Testis (tissue), 3 donors: ENCODE results near the gene NHSL1. TPM values are rescaled to one million over a fixed set of nuclear protein-coding genes. Genes with fewer than 3 reads are reported as not detected.

Source experiments
- DNase-seq: peaks from one replicate; pipeline ENCODE4 v3.0.0-alpha.2; 2019
- H3K27ac ChIP-seq, 2 donors: fragments of 200-600 bp; sonication (generic); one replicate each; pipeline ENCODE4 v1.5.1; 2019
- H3K27me3 ChIP-seq: fragments of 200-600 bp; sonication (generic); one replicate; pipeline ENCODE4 v1.5.1; 2019
- H3K36me3 ChIP-seq: fragments of 200-600 bp; sonication (generic); one replicate; pipeline ENCODE4 v1.5.1; 2017; ENCODE audit warnings: low read depth; ENCODE audit errors: missing control alignments
- H3K4me1 ChIP-seq: fragments of 200-600 bp; sonication (generic); one replicate; pipeline ENCODE4 v1.5.1; 2019
- H3K4me3 ChIP-seq, 2 donors: fragments of 200-600 bp; sonication (generic); one replicate each; pipeline ENCODE4 v1.5.1; 2017 to 2019
- H3K9me3 ChIP-seq: fragments of 200-600 bp; sonication (generic); one replicate; pipeline ENCODE4 v1.5.1; 2017
- POLR2A ChIP-seq: fragments of 450-650 bp; IDR thresholded peaks from one replicate; pipeline ENCODE4 v1.6.1; 2017; ENCODE audit warnings: antibody characterized with exemption, mild to moderate bottlenecking, moderate library complexity
- WGBS, 2 donors: methylation state at CpG; one replicate each; pipeline ENCODE4 v1.1.5; 2018; 5-methylcytosine and 5-hydroxymethylcytosine counted together
- intact Hi-C: fragments of 100-400 bp; cut with DNase I; formaldehyde crosslinking; loops from one replicate; pipeline ENCODE4 v1.15.1; 2023; ENCODE audit warnings: low total_unique reads
- polyA plus RNA-seq: library from polyadenylated mRNA; stranded (reverse); fragments of 350-450 nt; fragmentation: Illumina TruSeq; extraction: RNeasy Lipid Tissue Mini Kit (QIAGEN cat#74804); gene quantifications from one replicate; pipeline ENCODE4 v1.2.3, GENCODE V29; 2014; ENCODE audit warnings: low read depth, low replicate concordance; ENCODE audit not compliant: insufficient read depth
- total RNA-seq, 2 donors: library from RNA; depleted of rRNA; stranded (reverse); fragments of >200 nt; gene quantifications; one replicate each; pipeline ENCODE4 v1.2.3, GENCODE V29; 2016
- TF ChIP-seq, protein P1 (sequence below), 3 experiments: fragments of 450-650 bp in 2 of 3; fragments of 200-600 bp in 1 of 3; sonication (generic) in 1 of 3; IDR thresholded peaks; one replicate each; pipeline ENCODE4 v1.5.1; 2016 to 2019; ENCODE audit warnings: antibody characterized with exemption in 3 of 3, mild to moderate bottlenecking in 2 of 3, moderate library complexity in 1 of 3

Gene NHSL1
- total and polyA plus RNA-seq, 3 donors from 2014 or later, result 2.5 to 2.7 (median 2.6) TPM

- H3K9me3 ChIP-seq, result no peaks in the 10 kb centered on the region
- WGBS, 2 donors, result 67 to 69% methylated on average over 4 of the region's 4 CpGs
- no peak for TF ChIP-seq POLR2A
- TF ChIP-seq, protein P1, sequence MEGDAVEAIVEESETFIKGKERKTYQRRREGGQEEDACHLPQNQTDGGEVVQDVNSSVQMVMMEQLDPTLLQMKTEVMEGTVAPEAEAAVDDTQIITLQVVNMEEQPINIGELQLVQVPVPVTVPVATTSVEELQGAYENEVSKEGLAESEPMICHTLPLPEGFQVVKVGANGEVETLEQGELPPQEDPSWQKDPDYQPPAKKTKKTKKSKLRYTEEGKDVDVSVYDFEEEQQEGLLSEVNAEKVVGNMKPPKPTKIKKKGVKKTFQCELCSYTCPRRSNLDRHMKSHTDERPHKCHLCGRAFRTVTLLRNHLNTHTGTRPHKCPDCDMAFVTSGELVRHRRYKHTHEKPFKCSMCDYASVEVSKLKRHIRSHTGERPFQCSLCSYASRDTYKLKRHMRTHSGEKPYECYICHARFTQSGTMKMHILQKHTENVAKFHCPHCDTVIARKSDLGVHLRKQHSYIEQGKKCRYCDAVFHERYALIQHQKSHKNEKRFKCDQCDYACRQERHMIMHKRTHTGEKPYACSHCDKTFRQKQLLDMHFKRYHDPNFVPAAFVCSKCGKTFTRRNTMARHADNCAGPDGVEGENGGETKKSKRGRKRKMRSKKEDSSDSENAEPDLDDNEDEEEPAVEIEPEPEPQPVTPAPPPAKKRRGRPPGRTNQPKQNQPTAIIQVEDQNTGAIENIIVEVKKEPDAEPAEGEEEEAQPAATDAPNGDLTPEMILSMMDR (IDR thresholded peaks at IDR 0.05), result no peak
These were observed 44.4 kb upstream of the NHSL1 start for GRCh38 chr6:138543657-138544056.

DNA sequence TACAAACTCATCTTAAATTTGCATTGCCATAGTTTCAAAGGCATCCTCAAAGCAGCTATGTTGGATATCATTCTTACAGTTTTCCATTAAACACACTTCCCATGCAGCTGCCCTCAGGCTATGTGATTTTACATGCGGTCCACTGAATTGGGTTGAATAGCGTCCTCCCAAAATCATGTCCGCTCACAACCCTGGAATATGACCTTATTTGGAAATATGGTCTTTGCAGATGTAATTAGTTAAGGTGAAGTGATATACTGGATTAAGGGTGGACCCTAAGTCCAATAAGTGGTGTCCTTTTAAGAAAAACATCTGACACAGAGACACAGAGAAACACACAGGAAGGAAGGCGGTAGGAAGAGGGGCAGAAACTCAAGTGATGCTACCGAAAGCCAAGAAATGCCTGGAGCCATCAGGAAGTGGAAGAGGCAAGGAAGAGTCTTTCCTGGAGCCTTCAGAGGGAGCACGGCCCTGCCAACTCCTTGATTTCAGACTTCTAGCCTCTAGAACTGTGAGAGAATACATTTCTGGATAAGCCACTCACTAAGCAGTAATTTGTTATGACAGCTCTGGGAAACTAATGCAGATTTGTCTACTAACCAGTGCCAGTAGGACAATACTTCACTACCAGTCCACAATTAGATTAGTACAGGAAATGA is 42.7 kb upstream of the NHSL1 start:
- TF ChIP-seq POLR2A, result no peak
- TF ChIP-seq, protein P1 (IDR thresholded peaks at IDR 0.05), result no peak
- H3K36me3 ChIP-seq, result no peaks in the 10 kb centered on the region
- H3K27ac ChIP-seq, result no peak overlapping the region
- no peaks in the 10 kb centered on the region for H3K9me3 ChIP-seq
- H3K4me1 ChIP-seq, result no peaks in the 10 kb centered on the region
- H3K27me3 ChIP-seq, result no peaks in the 10 kb centered on the region
- no peak for DNase-seq
- WGBS, 2 donors, result 85 to 90% methylated on average over 6 of the region's 6 CpGs
- intact Hi-C loops, result no loop called here
- no peak overlapping the region for H3K4me3 ChIP-seq

More at GRCh38 chr6:138543657-138544056, 44.4 kb upstream of the NHSL1 start:
- intact Hi-C loops, result no loop called here
- no peak overlapping the region for H3K27ac ChIP-seq
- DNase-seq, result no peak
- no peaks in the 10 kb centered on the region for H3K27me3 ChIP-seq
- no peak overlapping the region for H3K4me3 ChIP-seq
- H3K4me1 ChIP-seq, result no peaks in the 10 kb centered on the region
- no peaks in the 10 kb centered on the region for H3K36me3 ChIP-seq

- WGBS, 2 donors, result 76 to 82% methylated on average over 4 of the region's 4 CpGs
- no peaks in the 10 kb centered on the region for H3K9me3 ChIP-seq
- intact Hi-C loops, result no loop called here
- TF ChIP-seq, protein P1 (IDR thresholded peaks at IDR 0.05), result no peak
- no peak for TF ChIP-seq POLR2A
- no peak overlapping the region for H3K27ac ChIP-seq
- H3K4me3 ChIP-seq, result no peak overlapping the region
- DNase-seq, result no peak
- H3K36me3 ChIP-seq, result no peaks in the 10 kb centered on the region
- H3K4me1 ChIP-seq, result no peaks in the 10 kb centered on the region
- no peaks in the 10 kb centered on the region for H3K27me3 ChIP-seq
These were observed 41.2 kb upstream of the NHSL1 start for GRCh38 chr6:138540468-138540867.

- no peak for DNase-seq
- no peak for TF ChIP-seq POLR2A
- no peaks in the 10 kb centered on the region for H3K4me1 ChIP-seq
- H3K36me3 ChIP-seq, result no peaks in the 10 kb centered on the region
- H3K27me3 ChIP-seq, result no peaks in the 10 kb centered on the region
- intact Hi-C loops, result no loop called here
- H3K4me3 ChIP-seq, result no peak overlapping the region
- WGBS, 2 donors, result 32 to 56% methylated on average over 1 of the region's 1 CpG
- H3K9me3 ChIP-seq, result no peaks in the 10 kb centered on the region
- H3K27ac ChIP-seq, result no peak overlapping the region
These were observed 40.6 kb upstream of the NHSL1 start for GRCh38 chr6:138539876-138540275.

DNA sequence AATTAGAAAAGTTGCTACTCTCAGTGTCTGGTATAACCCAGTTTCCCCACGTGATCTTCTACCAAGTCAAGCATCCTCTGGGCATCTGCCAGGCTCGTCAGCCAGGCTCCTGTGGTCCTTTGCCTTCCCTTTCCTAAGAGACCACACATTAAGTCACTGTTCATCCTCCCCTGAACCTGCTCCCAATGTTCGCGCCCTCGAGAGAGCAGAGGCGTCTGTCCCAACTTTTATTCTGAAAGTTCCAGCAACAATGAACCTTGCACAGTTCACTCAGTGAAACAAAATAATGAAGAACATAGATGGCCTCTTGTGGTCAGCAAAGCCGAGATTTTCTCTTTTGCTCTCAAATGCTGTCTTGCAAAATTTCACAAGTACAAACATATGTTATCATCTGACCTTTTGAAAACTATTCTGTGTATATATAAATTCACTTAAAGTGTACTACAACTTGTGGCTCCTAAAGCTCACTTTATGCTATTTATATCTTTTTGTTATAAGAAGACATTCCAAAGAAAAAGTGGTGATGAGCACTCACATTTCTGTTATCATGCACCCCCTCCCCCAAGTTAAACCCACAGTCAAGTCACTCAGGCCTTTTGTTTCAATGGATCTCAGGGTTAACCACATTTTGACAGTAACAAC is 39.2 kb upstream of the NHSL1 start:
- Histone ChIP-seq H3K36me3 (no peaks in the 10 kb centered on the region), H3K27me3 (no peaks in the 10 kb centered on the region), H3K4me1 (no peaks in the 10 kb centered on the region), H3K4me3 (no peak overlapping the region), H3K9me3 (no peaks in the 10 kb centered on the region), H3K27ac (no peak overlapping the region)
- DNase-seq, result no peak
- TF ChIP-seq, protein P1 (IDR thresholded peaks at IDR 0.05), result no peak
- no peak for TF ChIP-seq POLR2A
- 61 to 74% methylated on average over 7 of the region's 7 CpGs for WGBS, 2 donors
- intact Hi-C loops, result no loop called here
